GM13976 (cell line): ENCODE results near the gene PCDHB14.
"Not testable (repeated sequence)": the region's sequence is repeated elsewhere in the genome, so short reads cannot be mapped to it uniquely, and the experiment has no call there.

ENCODE experiments used
- DNase-seq: peaks from one replicate; pipeline ENCODE4 v3.0.0; 2012; ENCODE audit warnings: low spot score
- in situ Hi-C: fragments of 300-500 bp; cut with MboI; formaldehyde crosslinking; loops from one replicate; pipeline ENCODE4 v1.12.0; 2022; ENCODE audit warnings: low sequenced_read_pairs, mixed read lengths, inconsistent platforms; ENCODE audit not compliant: unreplicated experiment
- TF ChIP-seq, protein P1 (sequence below): IDR thresholded peaks from 2 replicates; pipeline ENCODE4 v1.5.1; 2012; ENCODE audit warnings: borderline replicate concordance, mild to moderate bottlenecking; ENCODE audit not compliant: insufficient read depth; ENCODE audit errors: extremely low read depth, missing control alignments, control extremely low read depth

The PCDHB14 gene

GRCh38 chr5:141223112-141223783 is at the start of gene PCDHB14:
TSS of gene PCDHB14 (plus strand) at chr5:141223343. CDS start at chr5:141223506, 163 bp downstream.
- TF ChIP-seq, protein P1, sequence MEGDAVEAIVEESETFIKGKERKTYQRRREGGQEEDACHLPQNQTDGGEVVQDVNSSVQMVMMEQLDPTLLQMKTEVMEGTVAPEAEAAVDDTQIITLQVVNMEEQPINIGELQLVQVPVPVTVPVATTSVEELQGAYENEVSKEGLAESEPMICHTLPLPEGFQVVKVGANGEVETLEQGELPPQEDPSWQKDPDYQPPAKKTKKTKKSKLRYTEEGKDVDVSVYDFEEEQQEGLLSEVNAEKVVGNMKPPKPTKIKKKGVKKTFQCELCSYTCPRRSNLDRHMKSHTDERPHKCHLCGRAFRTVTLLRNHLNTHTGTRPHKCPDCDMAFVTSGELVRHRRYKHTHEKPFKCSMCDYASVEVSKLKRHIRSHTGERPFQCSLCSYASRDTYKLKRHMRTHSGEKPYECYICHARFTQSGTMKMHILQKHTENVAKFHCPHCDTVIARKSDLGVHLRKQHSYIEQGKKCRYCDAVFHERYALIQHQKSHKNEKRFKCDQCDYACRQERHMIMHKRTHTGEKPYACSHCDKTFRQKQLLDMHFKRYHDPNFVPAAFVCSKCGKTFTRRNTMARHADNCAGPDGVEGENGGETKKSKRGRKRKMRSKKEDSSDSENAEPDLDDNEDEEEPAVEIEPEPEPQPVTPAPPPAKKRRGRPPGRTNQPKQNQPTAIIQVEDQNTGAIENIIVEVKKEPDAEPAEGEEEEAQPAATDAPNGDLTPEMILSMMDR, result no peak
- no peak for DNase-seq
- in situ Hi-C loops, result no loop called here

GRCh38 chr5:141174291-141175104 is 48.6 kb upstream of the PCDHB14 start:
- DNase-seq, in situ Hi-C loops: not testable (repeated sequence)

- in situ Hi-C loops, result no loop called here
- TF ChIP-seq, protein P1, result no peak
Measured at GRCh38 chr5:141175933-141176332, 47.2 kb upstream of the PCDHB14 start.

DNA sequence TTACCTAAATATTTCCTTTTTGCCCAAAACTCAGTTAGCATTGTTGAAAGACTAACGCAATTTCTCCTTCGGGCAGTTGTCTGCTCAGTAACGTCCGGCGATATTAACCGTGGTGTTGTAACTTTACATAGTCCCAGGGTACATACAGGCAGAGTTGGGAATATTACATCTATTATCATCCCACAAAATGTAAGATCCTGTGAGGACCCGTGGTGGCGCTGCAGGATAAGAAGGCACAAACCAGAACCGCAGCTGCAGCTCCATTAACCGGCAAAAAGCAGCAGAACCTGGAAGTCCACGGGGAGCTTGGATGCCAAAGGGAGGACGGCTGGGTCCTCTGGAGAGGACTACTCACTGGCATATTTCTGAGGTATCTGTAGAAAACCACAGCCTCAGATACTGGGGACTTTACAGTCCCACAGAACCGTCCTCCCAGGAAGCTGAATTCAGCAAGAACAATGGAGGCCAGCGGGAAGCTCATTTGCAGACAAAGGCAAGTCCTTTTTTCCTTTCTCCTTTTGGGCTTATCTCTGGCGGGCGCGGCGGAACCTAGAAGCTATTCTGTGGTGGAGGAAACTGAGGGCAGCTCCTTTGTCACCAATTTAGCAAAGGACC is 45.5 kb upstream of the PCDHB14 start, which contains the start of gene PCDHB8:
Gene PCDHB8, plus strand, starts transcription at position 214 of the 615 bp plus-strand sequence. Its CDS starts 245 bp downstream, at position 459.
- DNase-seq, in situ Hi-C loops: not testable (repeated sequence)

More at GRCh38 chr5:141175933-141176332, 47.2 kb upstream of the PCDHB14 start:
- no peak for DNase-seq

- DNase-seq, in situ Hi-C loops: not testable (repeated sequence)
Measured at GRCh38 chr5:141179371-141179770, 43.8 kb upstream of the PCDHB14 start.

GRCh38 chr5:141179876-141180275 is 43.3 kb upstream of the PCDHB14 start:
- in situ Hi-C loops, DNase-seq: not testable (repeated sequence)

DNA sequence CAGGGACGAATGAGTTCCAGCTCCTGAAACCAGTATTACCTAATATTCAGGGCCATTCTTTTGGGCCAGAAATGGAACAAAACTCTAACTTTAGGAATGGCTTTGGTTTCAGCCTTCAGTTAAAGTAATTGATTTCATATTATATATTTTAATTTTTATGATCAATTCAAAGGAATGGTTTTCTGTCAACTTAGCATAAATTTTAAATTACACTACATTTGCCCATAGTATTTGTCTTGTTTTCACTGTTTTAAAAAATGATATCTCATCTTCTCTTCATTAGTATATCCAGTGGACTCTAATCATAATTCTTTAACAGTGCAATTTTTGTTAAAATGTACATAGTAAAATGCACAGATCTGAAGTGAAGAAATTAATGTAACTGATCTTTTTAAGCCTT is 42.8 kb upstream of the PCDHB14 start:
- in situ Hi-C loops, result no loop called here
- DNase-seq, result no peak
- TF ChIP-seq, protein P1, result no peak

DNA sequence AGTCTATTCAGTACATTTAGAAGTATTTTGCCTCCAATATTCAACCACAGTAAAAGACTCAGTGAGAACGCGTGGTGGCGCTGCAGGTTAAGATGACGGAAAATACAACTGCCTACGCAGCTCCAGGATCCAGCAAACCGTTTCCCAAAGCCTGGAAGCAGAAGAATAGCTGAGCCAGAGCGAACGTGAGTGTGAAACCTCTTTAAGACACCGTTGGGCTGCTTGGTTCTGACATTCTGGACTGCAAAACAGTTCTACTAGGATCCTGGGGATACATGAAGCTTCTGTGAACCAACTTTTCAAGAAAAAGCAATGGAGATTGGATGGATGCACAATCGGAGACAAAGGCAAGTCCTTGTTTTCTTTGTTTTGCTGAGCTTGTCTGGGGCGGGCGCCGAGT is 40.9 kb upstream of the PCDHB14 start, which contains the start of gene PCDHB16:
Gene PCDHB16, plus strand, starts transcription at position 140 of the 400 bp plus-strand sequence. Its CDS starts 173 bp downstream, at position 313.
- in situ Hi-C loops, result no loop called here
- TF ChIP-seq, protein P1, result no peak
- DNase-seq, result no peak

DNA sequence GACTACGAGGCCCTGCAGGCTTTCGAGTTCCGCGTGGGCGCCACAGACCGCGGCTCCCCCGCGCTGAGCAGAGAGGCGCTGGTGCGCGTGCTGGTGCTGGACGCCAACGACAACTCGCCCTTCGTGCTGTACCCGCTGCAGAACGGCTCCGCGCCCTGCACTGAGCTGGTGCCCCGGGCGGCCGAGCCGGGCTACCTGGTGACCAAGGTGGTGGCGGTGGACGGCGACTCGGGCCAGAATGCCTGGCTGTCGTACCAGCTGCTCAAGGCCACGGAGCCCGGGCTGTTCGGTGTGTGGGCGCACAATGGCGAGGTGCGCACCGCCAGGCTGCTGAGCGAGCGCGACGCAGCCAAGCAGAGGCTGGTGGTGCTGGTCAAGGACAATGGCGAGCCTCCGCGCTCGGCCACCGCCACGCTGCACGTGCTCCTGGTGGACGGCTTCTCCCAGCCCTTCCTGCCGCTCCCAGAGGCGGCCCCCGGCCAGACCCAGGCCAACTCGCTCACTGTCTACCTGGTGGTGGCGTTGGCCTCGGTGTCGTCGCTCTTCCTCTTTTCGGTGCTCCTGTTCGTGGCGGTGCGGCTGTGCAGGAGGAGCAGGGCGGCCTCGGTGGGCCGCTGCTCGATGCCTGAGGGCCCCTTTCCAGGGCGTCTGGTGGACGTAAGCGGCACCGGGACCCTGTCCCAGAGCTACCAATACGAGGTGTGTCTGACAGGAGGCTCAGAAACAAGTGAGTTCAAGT is 38.9 kb upstream of the PCDHB14 start:
- in situ Hi-C loops, result not testable (repeated sequence)

More for the DNA sequence above, 38.9 kb upstream of the PCDHB14 start:
- not testable (repeated sequence) for DNase-seq
